ENCODE measurements around the gene DMBT1. TPM values are rescaled to one million over a fixed set of nuclear protein-coding genes. Genes with fewer than 3 reads are reported as not detected.

Gene DMBT1
- total RNA-seq: under 1 TPM; 0.15 to 0.62 (median 0.31) TPM

DNA sequence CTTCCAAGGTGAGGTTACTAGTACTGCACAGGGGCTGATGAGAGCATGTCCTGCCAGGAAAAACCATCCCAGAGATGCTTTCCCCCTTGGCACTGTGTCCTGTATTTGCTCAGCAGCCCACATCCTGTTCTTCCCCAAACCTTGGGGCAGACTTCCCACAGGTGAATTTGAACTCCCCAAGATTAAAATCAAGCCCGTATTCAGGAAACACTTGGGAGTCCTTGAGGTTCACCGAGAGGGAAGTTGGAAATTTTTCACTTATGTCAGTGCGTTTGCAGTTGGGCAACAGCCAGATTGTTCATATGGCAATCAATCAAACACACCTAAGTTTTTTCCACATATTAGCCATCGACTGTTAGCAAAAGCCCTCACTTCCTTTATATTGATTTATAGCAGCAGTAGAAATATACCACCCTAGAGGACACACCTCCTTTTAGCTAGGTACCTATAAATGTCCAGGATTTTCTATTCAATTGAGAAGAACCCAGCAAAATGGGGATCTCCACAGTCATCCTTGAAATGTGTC is at the start of gene DMBT1:
Gene DMBT1 (plus strand): TSS at position 476 of the 526 bp plus-strand sequence. CDS start 17 bp downstream, at position 493.
- Histone ChIP-seq H3K4me3 (no peak within 1 kb of the TSS), H3K27me3 (peaks cover 9% of the 10 kb centered on the region), H3K4me1 (peaks cover 15% of the 10 kb centered on the region), H3K27ac (no peak within 1 kb of the TSS), H3K9me3 (no peaks in the 10 kb centered on the region), H3K36me3 (no peaks in the 10 kb centered on the region)
- no peak for TF ChIP-seq POLR2AphosphoS5 (IDR thresholded peaks at IDR 0.05)
- no peak for TF ChIP-seq EP300 (IDR thresholded peaks at IDR 0.05)
- no peak for TF ChIP-seq POLR2A (IDR thresholded peaks at IDR 0.05)
- TF ChIP-seq, protein P1, sequence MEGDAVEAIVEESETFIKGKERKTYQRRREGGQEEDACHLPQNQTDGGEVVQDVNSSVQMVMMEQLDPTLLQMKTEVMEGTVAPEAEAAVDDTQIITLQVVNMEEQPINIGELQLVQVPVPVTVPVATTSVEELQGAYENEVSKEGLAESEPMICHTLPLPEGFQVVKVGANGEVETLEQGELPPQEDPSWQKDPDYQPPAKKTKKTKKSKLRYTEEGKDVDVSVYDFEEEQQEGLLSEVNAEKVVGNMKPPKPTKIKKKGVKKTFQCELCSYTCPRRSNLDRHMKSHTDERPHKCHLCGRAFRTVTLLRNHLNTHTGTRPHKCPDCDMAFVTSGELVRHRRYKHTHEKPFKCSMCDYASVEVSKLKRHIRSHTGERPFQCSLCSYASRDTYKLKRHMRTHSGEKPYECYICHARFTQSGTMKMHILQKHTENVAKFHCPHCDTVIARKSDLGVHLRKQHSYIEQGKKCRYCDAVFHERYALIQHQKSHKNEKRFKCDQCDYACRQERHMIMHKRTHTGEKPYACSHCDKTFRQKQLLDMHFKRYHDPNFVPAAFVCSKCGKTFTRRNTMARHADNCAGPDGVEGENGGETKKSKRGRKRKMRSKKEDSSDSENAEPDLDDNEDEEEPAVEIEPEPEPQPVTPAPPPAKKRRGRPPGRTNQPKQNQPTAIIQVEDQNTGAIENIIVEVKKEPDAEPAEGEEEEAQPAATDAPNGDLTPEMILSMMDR (IDR thresholded peaks at IDR 0.05): no peak
- WGBS: 37% methylated on average over 3 of the region's 4 CpGs
- no peak for DNase-seq (ENCODE audit: low spot score in 2 of 2)

DNA sequence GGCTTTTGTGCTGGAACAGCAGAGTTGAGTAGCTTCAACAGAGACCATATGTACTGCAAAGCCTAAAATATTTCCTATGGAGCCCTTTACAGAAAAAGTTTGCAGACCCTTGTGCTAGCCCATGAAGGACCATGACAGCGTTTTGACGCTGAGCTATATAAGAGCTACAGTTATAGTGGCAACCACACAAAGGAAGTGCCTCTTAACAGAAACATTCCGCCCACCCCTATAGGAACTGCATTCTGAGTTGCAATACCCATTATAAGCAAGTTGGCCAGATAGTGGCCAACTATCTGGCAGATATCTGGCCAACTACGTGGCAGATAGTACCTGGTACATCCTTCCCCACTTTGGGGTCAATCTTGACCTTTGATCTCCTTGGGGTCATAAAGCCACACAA is 47.5 kb upstream of the DMBT1 start:
- Histone ChIP-seq H3K27ac (no peak overlapping the region), H3K9me3 (no peaks in the 10 kb centered on the region), H3K4me3 (no peak overlapping the region), H3K36me3 (peaks cover 68% of the 10 kb centered on the region), H3K4me1 (peaks cover 3% of the 10 kb centered on the region), H3K27me3 (no peaks in the 10 kb centered on the region)
- TF ChIP-seq EP300 (IDR thresholded peaks at IDR 0.05) (no peak), POLR2A (IDR thresholded peaks at IDR 0.05) (no peak), POLR2AphosphoS5 (IDR thresholded peaks at IDR 0.05) (no peak)
- TF ChIP-seq, protein P1 (IDR thresholded peaks at IDR 0.05): no peak
- WGBS: 93% methylated on average over 4 of the region's 4 CpGs
- DNase-seq (ENCODE audit: low spot score in 2 of 2): no peak

- H3K9me3 ChIP-seq: no peaks in the 10 kb centered on the region
- no peak overlapping the region for H3K4me3 ChIP-seq
- TF ChIP-seq EP300 (IDR thresholded peaks at IDR 0.05): no peak
- TF ChIP-seq POLR2AphosphoS5 (IDR thresholded peaks at IDR 0.05): no peak
- no peak for TF ChIP-seq POLR2A (IDR thresholded peaks at IDR 0.05)
- TF ChIP-seq, protein P1 (IDR thresholded peaks at IDR 0.05): no peak
- 90% methylated on average over 22 of the region's 22 CpGs for WGBS
- DNase-seq (ENCODE audit: low spot score in 2 of 2): no peak
- no peak overlapping the region for H3K27ac ChIP-seq
- H3K36me3 ChIP-seq: peaks cover 56% of the 10 kb centered on the region
- H3K4me1 ChIP-seq: peaks cover 3% of the 10 kb centered on the region
- H3K27me3 ChIP-seq: no peaks in the 10 kb centered on the region
Measured at GRCh38 chr10:122514045-122514840, 46.3 kb upstream of the DMBT1 start.

DNA sequence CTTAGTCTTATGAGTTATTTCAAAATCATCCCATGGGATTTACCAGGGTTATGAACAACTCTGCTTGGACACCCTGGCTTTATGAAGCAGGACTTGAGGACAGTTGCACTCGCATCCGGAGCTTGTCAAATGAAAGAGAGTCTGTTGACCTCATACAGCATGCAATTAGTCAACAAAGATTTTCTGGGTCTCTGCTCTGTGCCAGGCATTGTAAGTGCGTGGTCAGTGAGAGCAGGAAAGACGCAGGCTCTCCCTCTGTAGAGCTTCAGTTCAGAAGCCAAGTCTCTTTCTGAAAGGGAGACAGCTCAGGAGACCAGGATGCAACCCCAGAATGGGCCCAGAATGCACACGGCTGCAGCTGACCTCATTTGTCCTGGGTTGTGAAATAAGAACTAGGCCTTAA is 45.5 kb upstream of the DMBT1 start:
- H3K4me3 ChIP-seq: no peak overlapping the region
- 95% methylated on average over 5 of the region's 5 CpGs for WGBS
- DNase-seq (ENCODE audit: low spot score in 2 of 2): no peak
- H3K27ac ChIP-seq: no peak overlapping the region
- H3K9me3 ChIP-seq: no peaks in the 10 kb centered on the region
- no peaks in the 10 kb centered on the region for H3K27me3 ChIP-seq
- peaks cover 3% of the 10 kb centered on the region for H3K4me1 ChIP-seq
- no peak for TF ChIP-seq POLR2A (IDR thresholded peaks at IDR 0.05)
- TF ChIP-seq POLR2AphosphoS5 (IDR thresholded peaks at IDR 0.05): no peak
- TF ChIP-seq, protein P1 (IDR thresholded peaks at IDR 0.05): no peak
- no peak for TF ChIP-seq EP300 (IDR thresholded peaks at IDR 0.05)
- peaks cover 48% of the 10 kb centered on the region for H3K36me3 ChIP-seq

- no peak for DNase-seq (ENCODE audit: low spot score in 2 of 2)
- TF ChIP-seq POLR2AphosphoS5 (IDR thresholded peaks at IDR 0.05) (no peak), POLR2A (IDR thresholded peaks at IDR 0.05) (no peak), EP300 (IDR thresholded peaks at IDR 0.05) (no peak)
- TF ChIP-seq, protein P1 (IDR thresholded peaks at IDR 0.05): no peak
- Histone ChIP-seq H3K36me3 (peaks cover 42% of the 10 kb centered on the region), H3K27me3 (no peaks in the 10 kb centered on the region), H3K4me3 (no peak overlapping the region), H3K27ac (no peak overlapping the region), H3K9me3 (no peaks in the 10 kb centered on the region), H3K4me1 (peaks cover 3% of the 10 kb centered on the region)
- 73% methylated on average over 15 of the region's 16 CpGs for WGBS
Measured at GRCh38 chr10:122515588-122516231, 44.8 kb upstream of the DMBT1 start.
